Measurements from ENCODE around the gene ANKRD52. TPM values are rescaled to one million over a fixed set of nuclear protein-coding genes. Genes with fewer than 3 reads are reported as not detected.

ANKRD52 gene
- total and polyA plus RNA-seq, 10 of the 15 experiments (the other 5 are each of a cell fraction or from before 2014, with no cell fraction given) = 0.90 to 55.3 (median 16.1) TPM

DNA sequence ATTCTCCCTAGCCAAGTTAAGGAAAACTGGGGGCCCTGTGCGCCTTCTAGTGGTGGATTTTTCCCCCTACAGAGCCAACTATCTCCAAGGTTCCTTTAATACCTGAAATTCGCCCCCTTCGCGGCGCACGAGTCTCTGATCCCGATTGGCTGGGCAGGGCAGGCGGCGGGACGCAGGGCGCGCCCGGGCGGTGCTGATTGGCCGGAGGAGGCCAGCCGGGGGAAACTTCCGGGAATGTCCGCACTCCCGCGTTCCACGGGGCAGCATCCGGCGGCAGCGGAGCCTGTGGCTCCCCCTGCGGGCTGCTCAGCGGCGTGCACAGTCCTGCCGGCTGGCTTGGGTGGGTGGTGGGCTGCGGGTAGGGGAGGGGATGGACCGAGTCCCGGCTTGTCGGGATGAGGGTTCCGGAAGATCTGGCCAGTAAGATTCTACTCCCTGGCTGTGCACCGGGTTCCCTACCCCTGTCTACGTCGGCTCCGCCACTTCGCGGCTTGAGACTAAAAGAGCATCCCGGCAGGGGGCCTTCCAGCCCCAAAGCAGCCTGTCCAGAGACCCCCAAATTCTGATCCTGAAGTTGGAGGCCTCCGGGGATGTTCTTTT is 34.0 kb downstream of the ANKRD52 start, which contains the start of gene NABP2 (continued):
- peak; percentile 70 to 89 for TF ChIP-seq BHLHE40 (IDR thresholded peaks at IDR 0.05; ENCODE audit: borderline replicate concordance in 1 of 2, low read depth in 2 of 2, low read length in 1 of 2)
- TF ChIP-seq SP1 (IDR thresholded peaks at IDR 0.05; ENCODE audit: low read depth, low read length) = peak; percentile 93
- TF ChIP-seq CBX5 (IDR thresholded peaks at IDR 0.05; ENCODE audit: low read depth) = no peak
- TF ChIP-seq, protein P1, sequence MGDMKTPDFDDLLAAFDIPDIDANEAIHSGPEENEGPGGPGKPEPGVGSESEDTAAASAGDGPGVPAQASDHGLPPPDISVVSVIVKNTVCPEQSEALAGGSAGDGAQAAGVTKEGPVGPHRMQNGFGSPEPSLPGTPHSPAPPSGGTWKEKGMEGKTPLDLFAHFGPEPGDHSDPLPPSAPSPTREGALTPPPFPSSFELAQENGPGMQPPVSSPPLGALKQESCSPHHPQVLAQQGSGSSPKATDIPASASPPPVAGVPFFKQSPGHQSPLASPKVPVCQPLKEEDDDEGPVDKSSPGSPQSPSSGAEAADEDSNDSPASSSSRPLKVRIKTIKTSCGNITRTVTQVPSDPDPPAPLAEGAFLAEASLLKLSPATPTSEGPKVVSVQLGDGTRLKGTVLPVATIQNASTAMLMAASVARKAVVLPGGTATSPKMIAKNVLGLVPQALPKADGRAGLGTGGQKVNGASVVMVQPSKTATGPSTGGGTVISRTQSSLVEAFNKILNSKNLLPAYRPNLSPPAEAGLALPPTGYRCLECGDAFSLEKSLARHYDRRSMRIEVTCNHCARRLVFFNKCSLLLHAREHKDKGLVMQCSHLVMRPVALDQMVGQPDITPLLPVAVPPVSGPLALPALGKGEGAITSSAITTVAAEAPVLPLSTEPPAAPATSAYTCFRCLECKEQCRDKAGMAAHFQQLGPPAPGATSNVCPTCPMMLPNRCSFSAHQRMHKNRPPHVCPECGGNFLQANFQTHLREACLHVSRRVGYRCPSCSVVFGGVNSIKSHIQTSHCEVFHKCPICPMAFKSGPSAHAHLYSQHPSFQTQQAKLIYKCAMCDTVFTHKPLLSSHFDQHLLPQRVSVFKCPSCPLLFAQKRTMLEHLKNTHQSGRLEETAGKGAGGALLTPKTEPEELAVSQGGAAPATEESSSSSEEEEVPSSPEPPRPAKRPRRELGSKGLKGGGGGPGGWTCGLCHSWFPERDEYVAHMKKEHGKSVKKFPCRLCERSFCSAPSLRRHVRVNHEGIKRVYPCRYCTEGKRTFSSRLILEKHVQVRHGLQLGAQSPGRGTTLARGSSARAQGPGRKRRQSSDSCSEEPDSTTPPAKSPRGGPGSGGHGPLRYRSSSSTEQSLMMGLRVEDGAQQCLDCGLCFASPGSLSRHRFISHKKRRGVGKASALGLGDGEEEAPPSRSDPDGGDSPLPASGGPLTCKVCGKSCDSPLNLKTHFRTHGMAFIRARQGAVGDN (IDR thresholded peaks at IDR 0.05) = no peak
- no peak for TF ChIP-seq FOXK2 (IDR thresholded peaks at IDR 0.05)
- peak; percentile 73 for TF ChIP-seq CREB1 (IDR thresholded peaks at IDR 0.05; ENCODE audit: low read depth)
- TF ChIP-seq PBX3 (IDR thresholded peaks at IDR 0.05; ENCODE audit: insufficient replicate concordance, low read depth, low read length) = no peak
- no peak for TF ChIP-seq ETV6 (conservative IDR thresholded peaks at IDR 0.05 in 1 of 2, IDR thresholded peaks at IDR 0.05 in 1 of 2; ENCODE audit: borderline replicate concordance in 1 of 2, low read depth in 1 of 2)
- no peak for TF ChIP-seq MYB (IDR thresholded peaks at IDR 0.05; ENCODE audit: borderline replicate concordance, low read depth, low read length)
- 0 out of 2 replicates have a peak, but pooled peaks have one; percentile 38 for TF ChIP-seq HDGF (IDR thresholded peaks at IDR 0.05)
- peak; percentile 82 for TF ChIP-seq E2F4 (IDR thresholded peaks at IDR 0.05; ENCODE audit: low read depth, low read length)
- TF ChIP-seq HDAC2 (IDR thresholded peaks at IDR 0.05) = no peak
- TF ChIP-seq HCFC1 (IDR thresholded peaks at IDR 0.05; ENCODE audit: low read length) = peak; percentile 59
- no peak for TF ChIP-seq RAD51 (IDR thresholded peaks at IDR 0.05)
- TF ChIP-seq, protein P2, sequence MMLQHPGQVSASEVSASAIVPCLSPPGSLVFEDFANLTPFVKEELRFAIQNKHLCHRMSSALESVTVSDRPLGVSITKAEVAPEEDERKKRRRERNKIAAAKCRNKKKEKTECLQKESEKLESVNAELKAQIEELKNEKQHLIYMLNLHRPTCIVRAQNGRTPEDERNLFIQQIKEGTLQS (IDR thresholded peaks at IDR 0.05; ENCODE audit: borderline replicate concordance, extremely low read depth, low read depth, low read length) = peak; percentile 49; the same call in 1 of the 2 replicates
- no peak for TF ChIP-seq TCF3 (IDR thresholded peaks at IDR 0.05; ENCODE audit: borderline replicate concordance, insufficient read depth, low read depth, low read length)
- no peak for TF ChIP-seq WRNIP1 (IDR thresholded peaks at IDR 0.05; ENCODE audit: borderline replicate concordance, low read depth, low read length)
- TF ChIP-seq ASH2L (IDR thresholded peaks at IDR 0.05; ENCODE audit: borderline replicate concordance, low read depth) = no peak
- peak; percentile 87 for TF ChIP-seq CHD2 (IDR thresholded peaks at IDR 0.05; ENCODE audit: borderline replicate concordance, low read depth, low read length)
- peak; percentile 80 for TF ChIP-seq YY1 (IDR thresholded peaks at IDR 0.05; ENCODE audit: low read depth, low read length)
- TF ChIP-seq NR2C2 (IDR thresholded peaks at IDR 0.05; ENCODE audit: borderline replicate concordance, control insufficient read depth, insufficient read length, low read depth) = no peak
- no peak for TF ChIP-seq KAT2A (conservative IDR thresholded peaks at IDR 0.05; ENCODE audit: control insufficient read depth, low read depth, low read length)
- peak; percentile 51; the same call in 1 of the 2 replicates for TF ChIP-seq POLR2AphosphoS2 (IDR thresholded peaks at IDR 0.05; ENCODE audit: low read depth, low read length)
- no peak for TF ChIP-seq BACH1 (IDR thresholded peaks at IDR 0.05; ENCODE audit: borderline replicate concordance)

Measured in GM12878 (cell line).